ENCODE measurements around the gene PPP1R3A.

- no peak for TF ChIP-seq CTCF (IDR thresholded peaks at IDR 0.05)
- TF ChIP-seq POLR2A (IDR thresholded peaks at IDR 0.05), result no peak
Observed at GRCh38 chr7:113963356-113963755, 44.5 kb upstream of the PPP1R3A start.

All from lower leg skin (tissue), 3 donors.